B cell (primary cell): Measurements from ENCODE around the gene MRNIP. TPM values are rescaled to one million over a fixed set of nuclear protein-coding genes. Genes with fewer than 3 reads are reported as not detected.

ENCODE experiments used
- ATAC-seq: fragments of 200-7000 bp; cut with Tn5 transposase; one replicate; pipeline ENCODE4 v1.10.0; 2021; ENCODE audit warnings: low read depth, mild to moderate bottlenecking, moderate number of reproducible peaks, moderate library complexity
- CTCF ChIA-PET: fragments of 350-600 bp; sonication (Branson Sonifier 250); formaldehyde crosslinking; loops from one replicate; lab custom pipeline; 2021; ENCODE audit warnings: antibody characterized with exemption, inconsistent platforms; lab: Charles Lee
- POLR2A ChIA-PET: fragments of 350-600 bp; sonication (Branson Sonifier 250); formaldehyde crosslinking; loops from one replicate; lab custom pipeline; 2021; ENCODE audit warnings: antibody characterized with exemption; lab: Charles Lee
- DNase-seq: peaks from one replicate; pipeline ENCODE4 v3.0.0; 2013
- H2AFZ ChIP-seq: 2 replicates; pipeline ENCODE4 v1.6.1; 2012; ENCODE audit warnings: mild to moderate bottlenecking, low read depth, low read length; ENCODE audit not compliant: insufficient read depth, poor library complexity, severe bottlenecking
- H3K27ac ChIP-seq, 2 donors: 1 replicate in 1 of 2; 2 replicates in 1 of 2; pipeline ENCODE4 v1.5.1; 2012 to 2013; ENCODE audit warnings: low read length in 2 of 2, mild to moderate bottlenecking in 2 of 2, moderate library complexity in 1 of 2
- H3K27me3 ChIP-seq, 4 experiments: fragments of 200-600 bp in 1 of 4; sonication (generic) in 1 of 4; replicated peaks in 1 of 4; 1 replicate in 2 of 4; 2 replicates in 2 of 4; pipeline versions ENCODE4 v1.6.1 to v1.7.0; 2013 to 2016; ENCODE audit warnings: low read length in 3 of 4, mild to moderate bottlenecking in 2 of 4, mixed read lengths in 1 of 4, moderate library complexity in 1 of 4; ENCODE audit not compliant: insufficient read depth in 4 of 4, control insufficient read depth in 3 of 4; ENCODE audit errors: control extremely low read depth in 1 of 4
- H3K36me3 ChIP-seq, 2 experiments: replicated peaks in 1 of 2; 1 replicate in 1 of 2; 2 replicates in 1 of 2; pipeline versions ENCODE4 v1.6.1 to v1.7.1; 2013; ENCODE audit warnings: low read length in 1 of 2; ENCODE audit not compliant: insufficient read depth in 2 of 2, control insufficient read depth in 1 of 2; ENCODE audit errors: control extremely low read depth in 1 of 2, extremely low read depth in 1 of 2
- H3K4me1 ChIP-seq, 2 donors: fragments of 200-600 bp in 1 of 2; sonication (generic) in 1 of 2; 1 replicate in 1 of 2; 2 replicates in 1 of 2; pipeline versions ENCODE4 v1.5.1 to v1.6.1; 2013 to 2017; ENCODE audit warnings: low read length in 2 of 2; ENCODE audit not compliant: control insufficient read depth in 2 of 2, insufficient read depth in 2 of 2
- H3K4me2 ChIP-seq: replicated peaks from 2 replicates; pipeline ENCODE3; 2012; ENCODE audit warnings: mild to moderate bottlenecking, low read depth, low read length; ENCODE audit not compliant: poor library complexity, severe bottlenecking
- H3K4me3 ChIP-seq, 5 experiments: fragments of 200-600 bp in 1 of 5; sonication (generic) in 1 of 5; 1 replicate in 3 of 5; 2 replicates in 2 of 5; pipeline versions ENCODE4 v1.5.1 to v1.7.0; 2011 to 2016; ENCODE audit warnings: low read length in 4 of 5, mild to moderate bottlenecking in 4 of 5, low read depth in 2 of 5, control low read depth in 1 of 5, moderate library complexity in 1 of 5; ENCODE audit not compliant: insufficient read depth in 1 of 5; ENCODE audit errors: control extremely low read depth in 1 of 5, extremely low read depth in 1 of 5
- H3K79me2 ChIP-seq: fragments of 200-600 bp; sonication (generic); one replicate; pipeline ENCODE4 v1.6.0; 2016; ENCODE audit warnings: low read length; ENCODE audit not compliant: control insufficient read depth, insufficient read depth
- H3K9ac ChIP-seq: fragments of 200-600 bp; sonication (generic); 2 replicates; pipeline ENCODE4 v1.6.1; 2017; ENCODE audit warnings: mild to moderate bottlenecking, low read length, moderate library complexity
- H3K9me3 ChIP-seq, 3 donors: one replicate each; pipeline versions ENCODE4 v1.6.1 to v1.7.1; 2013; ENCODE audit warnings: low read length in 2 of 3; ENCODE audit not compliant: control insufficient read depth in 2 of 3, insufficient read depth in 1 of 3; ENCODE audit errors: control extremely low read depth in 1 of 3
- H4K20me1 ChIP-seq: 2 replicates; pipeline ENCODE4 v1.6.0; 2012; ENCODE audit warnings: mild to moderate bottlenecking, low read length; ENCODE audit not compliant: insufficient read depth, control insufficient read depth, poor library complexity, severe bottlenecking
- H3K27ac Mint-ChIP-seq: one replicate; pipeline ENCODE4 v1.8.0; 2021; ENCODE audit warnings: mixed read lengths
- H3K27me3 Mint-ChIP-seq: one replicate; pipeline ENCODE4 v1.8.0; 2021; ENCODE audit warnings: mixed read lengths
- H3K4me1 Mint-ChIP-seq: one replicate; pipeline ENCODE4 v1.8.0; 2021; ENCODE audit warnings: mixed read lengths
- H3K4me3 Mint-ChIP-seq: one replicate; pipeline ENCODE4 v1.8.0; 2021; ENCODE audit warnings: mixed read lengths
- H3K9me3 Mint-ChIP-seq: one replicate; pipeline ENCODE4 v1.8.0; 2022; ENCODE audit warnings: mixed read lengths; ENCODE audit not compliant: insufficient read depth
- CTCF ChIP-seq: fragments of 200-600 bp; IDR thresholded peaks from one replicate; pipeline ENCODE4 v1.8.0; 2022; ENCODE audit warnings: antibody characterized with exemption, mild to moderate bottlenecking
- EZH2 ChIP-seq: IDR thresholded peaks from 2 replicates; pipeline ENCODE4 v1.6.1; 2012; ENCODE audit warnings: borderline replicate concordance, low read depth, mild to moderate bottlenecking, moderate library complexity, low read length; ENCODE audit not compliant: insufficient read depth, poor library complexity, severe bottlenecking
- WGBS: methylation state at CpG from one replicate; pipeline ENCODE4 v1.1.5; 2013; ENCODE audit warnings: missing lambda C conversion rate; ENCODE audit not compliant: insufficient coverage; 5-methylcytosine and 5-hydroxymethylcytosine counted together
- intact Hi-C: fragments of 100-400 bp; cut with micrococcal nuclease; formaldehyde crosslinking; loops from one replicate; pipeline ENCODE4 v1.10.0; 2022
- polyA plus RNA-seq: library from polyadenylated mRNA; depleted of rRNA; stranded (reverse); fragments of >200 nt; gene quantifications from 2 replicates; pipeline ENCODE4 v1.2.3, GENCODE V29; 2012
- total RNA-seq, 2 donors: library from RNA; stranded (reverse); fragments of 120-200 nt in 1 of 2; gene quantifications; 1 replicate in 1 of 2; 2 replicates in 1 of 2; pipeline versions ENCODE4 v1.2.3 to v1.2.4, GENCODE V29; 2013 to 2022

MRNIP gene
- total and polyA plus RNA-seq, 2 donors (not counting 1 experiment from before 2014, with no cell fraction given) = 152 to 178 TPM

GRCh38 chr5:179874536-179875292 is 16.1 kb upstream of the MRNIP start:
- no peaks in the 10 kb centered on the region for H3K27me3 Mint-ChIP-seq
- Histone ChIP-seq H4K20me1 (no peaks in the 10 kb centered on the region), H3K4me2 (no peak overlapping the region), H3K9ac (no peak overlapping the region), H3K27ac (no peak overlapping the region), H3K27me3 (no peaks in the 10 kb centered on the region), H3K9me3 (no peaks in the 10 kb centered on the region), H3K4me3 (no peak overlapping the region), H2AFZ (no peak overlapping the region), H3K4me1 (no peaks in the 10 kb centered on the region), H3K79me2 (no peaks in the 10 kb centered on the region), H3K36me3 (peaks cover 1 to 73% of the 10 kb centered on the region in 2 experiments)
- no peak for TF ChIP-seq EZH2
- TF ChIP-seq CTCF = no peak
- no peaks in the 10 kb centered on the region for H3K4me1 Mint-ChIP-seq
- DNase-seq = no peak
- ChIA-PET POLR2A (no interaction called here), CTCF (interaction anchor here (0.6 kb wide), 1 partner anchor 111 kb away, joined by 3 read pairs; no protein-coding TSS in a partner anchor)
- H3K27ac Mint-ChIP-seq = no peak overlapping the region
- H3K9me3 Mint-ChIP-seq = no peaks in the 10 kb centered on the region
- H3K4me3 Mint-ChIP-seq = no peak overlapping the region
- WGBS = 99% methylated on average over 25 of the region's 28 CpGs
- intact Hi-C loops = no loop called here
- ATAC-seq = no peak

GRCh38 chr5:179874136-179874535 is 15.5 kb upstream of the MRNIP start:
- H3K4me3 ChIP-seq = no peak overlapping the region
- H3K27me3 ChIP-seq = no peaks in the 10 kb centered on the region
- no peaks in the 10 kb centered on the region for H3K79me2 ChIP-seq
- no peak overlapping the region for H2AFZ ChIP-seq
- H3K9ac ChIP-seq = no peak overlapping the region
- no peak for TF ChIP-seq CTCF
- TF ChIP-seq EZH2 = no peak
- no peak for ATAC-seq
- H3K4me2 ChIP-seq = no peak overlapping the region
- no peaks in the 10 kb centered on the region for H3K4me1 ChIP-seq
- 100% methylated on average over 3 of the region's 3 CpGs for WGBS
- H3K9me3 Mint-ChIP-seq = no peaks in the 10 kb centered on the region
- DNase-seq = no peak
- no peak overlapping the region for H3K27ac ChIP-seq
- ChIA-PET CTCF (no interaction called here), POLR2A (no interaction called here)
- H3K9me3 ChIP-seq = no peaks in the 10 kb centered on the region
- no peaks in the 10 kb centered on the region for H4K20me1 ChIP-seq
- intact Hi-C loops = no loop called here
- H3K27me3 Mint-ChIP-seq = no peaks in the 10 kb centered on the region
- no peak overlapping the region for H3K27ac Mint-ChIP-seq
- no peaks in the 10 kb centered on the region for H3K4me1 Mint-ChIP-seq
- H3K36me3 ChIP-seq = peaks cover 1 to 67% of the 10 kb centered on the region in 2 experiments
- H3K4me3 Mint-ChIP-seq = no peak overlapping the region
